NCI-H774 (cell line): ENCODE results near the gene ADH1A.
"Not testable (repeated sequence)": the region's sequence is repeated elsewhere in the genome, so short reads cannot be mapped to it uniquely, and the experiment has no call there.

Experiments used
- DNase-seq: peaks from one replicate; lab custom pipeline; 2025; lab: John Stamatoyannopoulos, UW

Gene ADH1A

GRCh38 chr4:99281261-99281660, 9.5 kb downstream of the ADH1A start:
- no peak for DNase-seq

GRCh38 chr4:99276417-99276816, 14.4 kb downstream of the ADH1A start:
- no peak for DNase-seq

GRCh38 chr4:99275885-99276284, 14.9 kb downstream of the ADH1A start:
- no peak for DNase-seq

GRCh38 chr4:99275050-99275449, 15.7 kb downstream of the ADH1A start:
- DNase-seq, result no peak

GRCh38 chr4:99273704-99274103, 17.1 kb downstream of the ADH1A start:
- no peak for DNase-seq

GRCh38 chr4:99264927-99265326, 25.9 kb downstream of the ADH1A start:
- DNase-seq, result no peak

GRCh38 chr4:99252746-99253145, 38.0 kb downstream of the ADH1A start:
- DNase-seq, result no peak

GRCh38 chr4:99248714-99249113, 42.1 kb downstream of the ADH1A start:
- DNase-seq, result no peak

GRCh38 chr4:99235955-99236354, 54.8 kb downstream of the ADH1A start:
- no peak for DNase-seq

GRCh38 chr4:99234331-99235010, 56.3 kb downstream of the ADH1A start:
- DNase-seq, result no peak

GRCh38 chr4:99233397-99233796, 57.4 kb downstream of the ADH1A start:
- not testable (repeated sequence) for DNase-seq

- not testable (repeated sequence) for DNase-seq
Observed at GRCh38 chr4:99228706-99229105, 62.1 kb downstream of the ADH1A start.

- not testable (repeated sequence) for DNase-seq
Observed at GRCh38 chr4:99227646-99228045, 63.1 kb downstream of the ADH1A start.
